Glomerular visceral epithelial cell (primary cell): ENCODE measurements around the gene HABP4.
"Not testable (repeated sequence)": the region's sequence is repeated elsewhere in the genome, so short reads cannot be mapped to it uniquely, and the experiment has no call there.

Experiments used
- DNase-seq: peaks from one replicate; pipeline ENCODE4 v3.0.0-alpha.2; 2016; ENCODE audit errors: extremely low spot score

Gene HABP4

DNA sequence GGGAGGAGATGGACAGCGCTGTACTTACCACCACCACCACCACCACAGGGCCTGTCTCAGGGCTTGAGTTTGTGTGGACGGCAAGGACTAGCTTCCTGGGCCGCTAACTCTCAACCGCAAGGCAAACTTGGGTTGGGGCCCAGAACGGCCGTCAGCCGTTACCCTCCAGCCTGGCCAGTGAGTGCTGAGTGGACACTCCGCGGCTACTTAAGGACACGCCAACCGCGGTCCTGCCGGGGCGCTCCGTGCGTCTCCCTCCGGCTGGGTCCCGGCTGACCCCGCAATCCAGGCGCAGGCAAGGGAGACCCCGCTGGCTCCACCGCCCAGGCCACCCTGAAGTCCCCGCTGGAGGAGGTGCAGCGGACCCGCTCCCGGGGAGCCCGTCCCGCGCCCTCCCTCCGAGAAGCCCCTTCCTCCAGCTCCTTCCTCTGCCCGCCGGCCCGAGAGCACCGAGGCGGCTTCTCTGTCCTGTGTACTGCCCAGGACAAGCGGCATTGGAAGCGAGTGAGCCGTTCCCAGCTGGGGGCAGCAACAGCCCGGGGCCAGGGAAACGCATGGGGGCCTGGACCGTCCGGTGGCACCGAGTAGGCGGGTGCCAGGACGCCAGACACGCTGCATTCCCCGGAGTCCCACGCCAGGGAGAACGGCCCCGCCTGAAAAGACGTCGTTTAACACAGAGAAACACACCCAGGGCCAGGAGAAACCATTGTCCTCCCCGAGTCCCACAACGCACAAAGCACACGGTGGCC is 46.6 kb downstream of the HABP4 start:
- DNase-seq, result no peak

DNA sequence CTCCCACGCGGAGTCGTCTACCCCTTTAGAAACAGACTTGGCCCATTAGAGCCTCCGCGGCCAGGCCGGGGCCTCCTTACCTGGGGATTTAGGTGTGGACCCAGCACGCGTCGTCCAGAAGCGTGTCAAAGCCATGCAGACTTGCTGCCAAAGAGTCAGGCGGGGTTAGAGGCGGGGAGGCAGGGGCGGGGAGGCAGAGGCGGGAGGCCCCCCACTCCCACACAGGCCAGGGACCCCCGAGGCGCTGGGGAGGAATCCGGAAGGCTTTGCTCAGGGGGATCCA is 47.1 kb downstream of the HABP4 start:
- DNase-seq, result no peak

DNA sequence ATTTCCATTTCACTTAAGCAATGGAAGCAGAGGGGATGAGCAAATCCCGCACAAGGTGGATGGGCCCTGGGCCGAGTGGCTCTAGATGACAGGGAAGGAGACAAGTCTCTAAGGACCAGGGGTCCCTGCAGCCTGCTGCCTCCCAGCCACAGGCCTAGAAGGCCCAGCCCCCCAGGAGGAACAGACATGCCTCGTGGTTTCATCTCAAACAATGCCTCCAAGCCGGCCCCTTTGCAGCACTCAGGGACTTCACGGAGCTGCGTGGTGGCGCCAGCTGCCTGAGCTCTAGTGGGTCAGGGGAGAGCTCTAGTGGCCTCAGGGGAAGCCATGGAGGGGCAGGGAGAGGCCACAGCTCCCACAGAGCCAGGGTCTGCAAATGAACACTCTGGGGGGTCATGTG is 48.8 kb downstream of the HABP4 start:
- DNase-seq, result no peak

DNA sequence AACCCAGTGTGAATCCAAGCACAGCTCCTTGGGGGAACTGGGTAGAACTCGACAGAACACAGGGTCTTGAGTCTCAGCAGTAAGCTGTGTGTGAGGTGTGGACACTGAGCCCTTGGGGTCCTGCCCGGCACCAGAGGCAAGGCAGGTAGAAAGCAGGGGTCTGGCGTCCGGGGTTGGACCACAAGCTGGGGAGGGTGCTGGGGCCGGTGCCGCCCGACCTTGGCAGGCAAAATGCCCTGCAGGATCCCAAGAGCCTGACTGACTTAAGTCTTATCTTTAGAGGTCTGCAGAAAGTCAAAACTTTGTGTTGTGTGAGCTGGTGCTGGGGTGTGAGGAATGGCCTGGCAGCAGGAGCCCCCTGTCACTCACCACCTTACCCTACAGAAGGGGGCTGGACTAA is 49.3 kb downstream of the HABP4 start:
- no peak for DNase-seq

DNA sequence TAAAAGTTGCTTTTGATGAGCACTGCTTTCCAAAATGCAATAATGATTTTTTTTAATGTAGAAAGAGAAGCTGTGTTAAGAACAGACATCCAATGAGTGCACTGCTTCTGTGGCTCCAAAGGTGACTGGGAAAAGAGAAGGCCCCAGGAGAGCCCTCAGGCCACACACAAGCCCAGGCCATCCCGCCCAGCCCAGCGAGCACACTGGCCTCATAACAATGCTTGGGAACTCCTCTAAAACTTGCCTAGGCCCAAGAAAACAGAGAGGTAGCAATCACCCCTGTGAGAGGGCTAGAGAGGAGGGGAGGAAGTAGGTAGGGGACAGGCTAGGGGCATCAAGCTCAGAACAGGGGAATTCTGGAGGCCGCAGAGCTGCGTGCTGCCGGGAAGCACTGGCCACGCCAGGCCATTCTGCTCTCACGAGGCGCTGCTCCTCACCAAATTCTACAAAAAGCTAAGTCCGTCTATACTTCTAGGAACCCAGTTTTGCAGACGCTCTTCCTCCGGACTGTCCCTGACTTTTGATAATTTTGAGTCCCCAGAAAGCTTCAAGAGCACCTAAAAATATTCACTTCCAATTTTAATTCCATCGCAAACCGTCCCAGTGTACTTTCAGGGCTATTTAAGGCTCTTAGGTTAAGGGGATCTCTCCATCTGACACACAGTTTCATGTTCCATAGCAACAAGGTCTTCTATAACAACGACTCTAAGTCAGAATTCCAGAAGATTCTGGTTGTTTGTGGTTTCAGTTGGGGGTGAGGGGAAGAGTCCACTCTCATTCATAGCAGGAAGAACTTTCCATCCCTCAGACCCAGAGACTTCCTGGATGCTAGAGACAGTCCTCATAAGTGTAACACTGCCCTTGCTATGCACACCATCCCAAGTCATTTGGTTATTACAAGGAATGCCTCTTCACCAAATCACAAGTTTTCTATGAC is 51.0 kb downstream of the HABP4 start:
- DNase-seq, result no peak

DNA sequence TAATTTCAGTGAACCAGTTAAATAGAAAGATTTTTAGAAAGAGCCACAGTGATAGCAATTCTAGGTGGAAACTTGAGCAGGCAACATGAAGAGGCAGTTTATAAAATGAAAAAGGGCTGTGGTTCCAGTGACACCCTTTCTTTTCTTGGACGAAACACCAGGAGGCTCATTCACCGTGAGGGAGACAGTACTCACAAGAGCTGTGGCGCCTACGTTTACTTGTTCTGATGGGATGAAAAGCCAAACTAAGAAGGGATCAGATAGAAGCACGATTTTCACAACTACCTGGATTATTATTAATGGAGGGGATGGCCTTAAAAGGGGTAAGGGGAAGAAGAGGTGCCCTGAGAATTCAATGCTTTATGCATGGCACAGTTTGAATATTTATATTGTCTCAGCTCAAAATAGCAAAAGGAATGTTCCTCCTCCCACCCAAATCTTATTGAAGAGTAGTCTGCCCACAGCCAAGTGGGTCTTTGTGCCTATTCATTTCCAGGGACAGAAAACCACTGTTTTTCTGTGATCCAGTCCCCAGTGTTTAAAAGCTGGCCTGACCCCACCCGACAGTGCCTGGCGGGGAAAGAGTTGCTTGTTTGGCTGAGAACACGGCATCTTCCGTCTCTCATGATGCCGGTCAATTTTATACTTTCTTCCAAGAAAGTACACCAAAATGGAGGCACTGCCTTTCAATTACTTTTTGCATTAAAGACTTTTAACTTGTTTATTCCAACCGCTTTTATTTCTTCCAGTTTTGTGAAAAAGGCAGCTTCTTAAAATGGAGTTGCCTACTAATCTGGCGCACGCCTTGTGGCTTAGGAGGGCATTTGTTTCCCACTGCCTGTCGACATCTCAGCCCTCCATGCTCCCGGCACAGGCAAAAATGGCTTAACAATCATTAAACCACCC is 51.9 kb downstream of the HABP4 start:
- DNase-seq, result no peak

DNA sequence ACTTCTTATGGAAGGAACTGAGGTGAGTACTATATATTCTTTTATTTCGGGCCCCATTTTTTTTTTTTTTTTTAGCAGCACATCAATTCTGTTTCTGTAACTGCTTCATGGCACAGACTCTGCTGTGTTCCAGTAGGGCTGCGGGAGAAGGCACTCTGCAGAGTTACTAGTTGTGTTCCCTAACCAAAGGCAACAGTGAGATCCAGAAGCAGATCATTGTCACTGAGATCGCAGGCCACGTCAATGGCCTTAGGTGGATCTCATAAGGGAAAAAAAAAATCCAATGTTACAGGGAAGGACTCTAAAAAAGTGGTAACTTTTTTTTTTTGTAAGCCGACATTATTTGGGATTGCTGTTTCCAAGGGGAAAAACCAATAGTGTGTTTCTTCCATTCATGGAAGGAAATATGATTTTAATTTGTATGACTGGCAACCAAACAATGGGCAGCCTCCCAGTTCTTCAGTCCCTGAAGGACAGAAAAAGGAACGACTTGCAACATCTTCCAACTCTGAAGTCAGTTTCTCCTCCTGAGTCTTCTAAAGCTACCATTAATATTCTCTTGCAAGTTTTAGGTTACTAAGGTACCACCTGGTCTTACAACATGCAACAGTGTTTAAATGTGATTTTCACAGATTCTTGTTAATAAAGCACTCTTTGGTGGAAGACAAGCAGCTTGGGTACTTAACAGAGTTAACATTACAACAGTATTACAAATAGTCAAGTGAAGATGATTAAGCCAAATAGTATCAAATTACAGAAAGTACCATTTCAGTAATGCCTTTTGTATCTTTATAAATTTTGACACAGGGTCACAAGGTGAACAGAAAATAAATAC is 52.8 kb downstream of the HABP4 start:
- no peak for DNase-seq

DNA sequence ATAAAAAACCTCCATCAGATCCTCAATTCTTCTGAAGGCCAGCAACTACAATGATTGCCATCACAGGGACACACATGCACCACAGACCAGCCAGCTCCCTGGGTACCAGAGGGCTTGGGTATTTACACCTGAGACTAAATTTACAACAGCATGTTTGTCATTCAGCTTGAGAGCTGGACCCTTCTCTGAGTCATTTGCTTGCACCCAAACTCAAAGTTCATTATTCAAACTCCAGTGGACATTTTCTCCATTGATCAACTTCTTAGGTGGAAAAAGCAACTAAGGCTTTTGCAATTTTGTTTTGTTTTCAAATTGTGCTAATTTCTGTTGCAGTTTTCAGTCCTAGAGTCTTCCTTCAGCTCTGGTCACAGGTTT is 53.4 kb downstream of the HABP4 start:
- DNase-seq, result not testable (repeated sequence)

DNA sequence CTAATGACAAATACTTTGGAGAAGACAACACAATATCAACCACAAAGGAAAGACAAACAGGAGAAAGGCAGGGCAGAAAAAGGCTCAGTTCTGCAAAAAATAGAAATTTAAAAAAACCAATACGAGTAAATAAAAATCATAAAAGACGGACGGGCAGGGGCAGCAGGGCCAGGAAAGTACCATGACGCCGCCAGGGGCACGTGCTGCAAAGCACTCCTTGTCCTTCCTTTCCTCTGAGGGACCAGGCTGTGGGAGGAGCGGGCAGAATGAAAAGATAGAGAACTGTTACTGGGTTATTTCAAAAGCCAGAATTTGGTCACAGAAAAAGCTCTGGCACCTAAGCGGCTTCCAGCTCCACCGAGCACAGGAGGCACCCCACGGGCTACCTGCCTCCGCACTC is 53.9 kb downstream of the HABP4 start:
- DNase-seq, result no peak

DNA sequence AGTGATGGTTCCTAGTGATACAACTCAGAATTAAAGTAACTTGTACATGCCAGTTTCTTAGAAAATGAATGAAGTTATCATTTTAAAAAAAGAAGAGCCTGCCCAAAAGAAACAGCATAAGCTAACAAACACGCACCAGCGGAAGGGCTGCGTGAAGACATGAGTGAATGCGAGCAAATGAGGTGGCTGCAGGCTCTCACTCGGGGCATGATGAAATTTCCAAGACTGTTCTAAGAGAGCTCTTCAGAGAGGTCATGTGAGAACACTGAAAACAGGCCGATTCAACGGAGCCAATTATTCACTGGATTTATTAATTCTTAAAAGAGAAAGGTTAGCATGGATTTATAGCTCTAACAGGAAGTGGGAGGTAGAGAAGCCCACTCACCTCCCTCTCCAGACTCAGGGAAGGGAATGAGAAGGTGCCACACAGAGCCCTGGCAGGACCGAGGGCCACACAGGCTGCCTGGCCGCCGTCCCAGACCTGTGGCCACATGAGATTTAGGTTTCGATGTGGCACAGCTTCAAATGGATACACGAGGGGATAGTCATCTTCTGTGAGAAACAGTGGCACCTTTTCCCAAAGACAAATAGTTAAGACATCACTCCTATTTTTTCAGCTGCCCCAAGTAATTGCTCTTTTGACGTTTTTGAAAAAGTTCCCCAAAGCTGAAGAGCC is 55.5 kb downstream of the HABP4 start:
- DNase-seq, result no peak

DNA sequence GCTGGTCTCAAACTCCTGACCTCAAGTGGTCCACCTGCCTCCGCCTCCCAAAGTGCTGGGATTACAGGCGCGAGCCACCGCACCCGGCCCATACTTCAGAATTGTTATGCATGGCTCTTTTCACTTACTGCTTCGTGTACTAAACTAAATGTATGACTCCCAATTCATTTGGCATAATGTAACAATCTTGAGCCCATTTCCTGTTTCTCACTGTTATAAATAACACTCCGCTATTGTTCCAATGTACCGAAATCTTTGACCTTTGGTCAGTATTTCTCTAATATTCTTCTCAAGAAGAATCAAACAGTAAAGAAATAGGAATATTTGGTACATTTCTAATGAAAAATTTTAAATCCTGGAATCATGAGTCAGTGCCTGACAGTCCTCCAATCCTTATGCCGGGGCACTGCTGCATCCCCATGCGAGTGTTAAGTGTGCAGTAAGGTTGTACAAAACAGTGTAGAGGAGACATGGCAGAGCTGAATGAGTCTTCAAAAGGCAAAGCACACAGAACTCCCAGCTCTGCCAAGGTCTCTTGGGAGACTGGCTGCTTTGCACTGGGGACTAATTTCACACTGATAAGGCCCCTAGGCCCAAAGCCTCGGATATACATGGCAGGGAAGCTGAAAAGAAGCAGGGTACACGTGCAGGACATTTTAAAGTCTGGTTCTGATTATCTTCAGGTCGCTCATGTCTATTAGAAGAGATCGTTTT is 58.4 kb downstream of the HABP4 start:
- no peak for DNase-seq

DNA sequence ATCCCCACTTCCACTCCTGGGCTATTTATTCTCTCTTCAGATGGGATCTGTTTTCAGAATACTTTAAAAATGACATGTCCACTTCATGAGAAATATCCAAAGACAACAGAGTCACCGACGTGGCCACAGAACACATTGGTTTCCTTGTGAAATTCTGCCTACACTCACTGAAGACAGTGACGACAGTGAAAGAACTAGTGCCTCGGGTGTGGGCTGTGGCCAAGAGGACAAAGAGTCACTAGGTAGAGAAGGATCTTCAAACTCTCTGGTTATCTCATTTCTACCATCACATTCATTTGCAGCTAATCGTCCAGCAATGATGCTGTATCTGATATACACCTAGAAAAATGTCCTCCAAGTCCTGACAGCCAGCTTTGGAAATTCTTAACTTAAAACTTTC is 59.1 kb downstream of the HABP4 start:
- DNase-seq, result no peak

DNA sequence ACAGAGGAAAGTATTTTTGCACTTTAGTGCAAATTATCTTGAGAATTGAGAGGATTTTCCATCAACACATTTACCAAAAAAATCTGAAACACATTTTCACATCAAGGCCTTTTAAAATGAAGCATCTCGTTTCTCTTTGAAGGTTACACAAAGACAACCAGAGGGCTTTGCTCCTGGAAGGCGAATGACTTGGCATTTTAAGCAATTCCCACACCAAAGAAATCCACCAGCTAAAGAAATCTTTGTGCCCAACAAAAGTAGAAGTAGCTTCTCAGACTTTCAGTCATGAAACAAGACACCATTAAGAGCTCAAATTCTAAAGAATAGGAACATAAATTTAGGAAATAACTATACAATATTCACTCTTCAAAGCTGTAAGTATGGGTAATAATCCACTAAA is 59.9 kb downstream of the HABP4 start:
- DNase-seq, result no peak

DNA sequence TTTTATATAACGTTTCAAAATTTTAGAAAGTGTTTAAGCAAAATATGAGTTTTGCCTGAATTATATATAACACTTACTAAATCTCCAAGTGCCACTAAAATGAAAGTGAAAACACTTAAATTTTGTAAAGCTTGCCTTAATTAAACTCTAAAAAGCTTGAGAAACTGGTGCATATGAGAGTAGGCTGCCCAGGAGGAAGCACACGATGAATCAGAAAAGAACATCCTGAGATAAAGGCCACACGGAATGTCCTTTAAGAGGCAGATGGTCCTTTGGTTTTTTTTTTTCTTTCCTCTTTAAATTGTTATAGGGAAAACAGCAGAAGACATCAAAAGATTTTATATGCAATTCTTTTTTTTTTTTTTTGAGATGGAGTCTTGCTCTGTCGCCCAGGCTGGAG is 60.3 kb downstream of the HABP4 start:
- DNase-seq, result no peak

DNA sequence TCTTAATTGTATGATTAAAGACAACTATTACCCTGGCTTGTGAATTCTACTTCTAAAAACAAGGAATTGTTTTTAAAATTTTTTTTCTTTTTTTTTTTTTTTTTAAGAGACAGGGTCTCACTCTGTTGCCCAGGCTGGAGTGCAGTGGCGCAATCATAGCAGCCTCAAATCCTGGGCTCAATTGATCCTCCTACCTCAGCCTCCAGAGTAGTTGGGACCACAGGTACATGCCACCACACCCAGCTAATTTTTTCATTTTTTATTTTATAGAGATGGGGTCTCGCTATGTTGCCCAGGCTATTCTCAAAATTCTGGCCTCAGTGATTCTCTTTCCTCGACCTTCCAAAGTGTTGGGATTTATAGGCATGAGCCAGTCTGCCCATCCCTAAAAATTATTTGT is 62.3 kb downstream of the HABP4 start:
- no peak for DNase-seq

DNA sequence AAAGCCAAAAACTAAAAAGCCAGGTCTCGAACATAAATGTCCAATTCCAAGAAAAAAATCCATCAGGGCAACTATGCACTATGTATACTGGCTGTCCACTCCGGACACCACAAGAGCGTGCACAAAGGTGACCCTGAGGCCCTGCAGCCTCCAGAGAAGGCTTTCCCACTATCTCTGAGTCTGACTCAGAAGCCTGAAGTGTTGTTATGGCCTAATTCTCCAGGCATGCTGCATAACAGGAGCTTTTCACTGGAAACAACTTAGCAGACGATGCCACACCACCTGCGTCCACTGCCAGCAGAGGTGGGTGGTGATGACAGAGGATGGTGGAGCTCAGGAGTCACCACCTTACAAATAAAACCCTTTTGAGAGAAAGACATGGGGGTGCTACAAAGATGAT is 63.7 kb downstream of the HABP4 start:
- DNase-seq, result peak; percentile 13

DNA sequence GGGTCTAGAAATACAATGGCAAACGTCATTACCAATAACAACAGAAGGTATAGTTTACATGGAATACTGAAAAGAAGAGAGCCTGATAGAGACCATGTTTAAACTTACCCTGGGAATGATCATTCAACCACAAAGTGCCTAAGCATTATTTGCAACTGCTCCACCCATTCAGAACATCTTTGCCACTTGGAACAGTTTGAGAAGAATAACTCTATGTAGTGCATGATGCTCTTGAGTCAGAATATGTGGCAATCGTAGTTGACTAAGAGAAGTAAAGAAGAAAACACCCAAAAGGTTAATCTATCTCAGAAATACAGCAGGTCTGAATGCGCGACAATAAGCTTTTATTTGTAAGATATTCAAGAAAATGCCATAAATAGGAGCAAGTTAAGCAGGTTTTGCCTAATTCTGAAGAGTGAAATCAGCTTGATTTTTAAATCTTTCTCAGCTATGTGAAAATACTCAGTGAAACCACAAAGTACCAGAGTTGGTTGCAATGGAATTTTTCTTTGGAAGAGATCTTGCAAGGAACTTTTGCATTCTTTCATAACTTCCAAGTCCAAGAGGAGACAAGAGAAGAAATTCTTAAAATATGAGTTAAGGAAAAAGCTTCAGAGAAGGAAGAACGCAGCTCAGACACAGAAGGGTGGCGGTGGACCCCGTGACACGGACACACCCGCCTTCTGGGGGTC is 64.3 kb downstream of the HABP4 start:
- DNase-seq, result no peak

DNA sequence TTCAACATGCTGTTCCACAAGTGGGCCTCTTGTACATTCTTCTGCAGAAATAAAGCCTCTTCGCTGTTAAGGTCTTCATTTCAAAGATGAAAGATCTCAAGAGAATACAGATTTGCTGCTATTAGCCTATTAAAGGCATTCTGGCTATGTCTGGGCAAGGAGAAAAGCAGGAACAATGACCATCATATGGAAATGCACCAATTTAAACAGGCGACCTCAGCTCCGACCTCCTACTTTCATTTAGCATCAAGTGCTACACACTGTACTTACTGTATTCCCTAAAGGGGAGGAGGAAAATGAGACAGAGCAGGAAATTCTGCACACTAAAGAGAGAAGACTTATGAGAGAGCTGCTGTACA is 64.8 kb downstream of the HABP4 start:
- DNase-seq, result no peak

DNA sequence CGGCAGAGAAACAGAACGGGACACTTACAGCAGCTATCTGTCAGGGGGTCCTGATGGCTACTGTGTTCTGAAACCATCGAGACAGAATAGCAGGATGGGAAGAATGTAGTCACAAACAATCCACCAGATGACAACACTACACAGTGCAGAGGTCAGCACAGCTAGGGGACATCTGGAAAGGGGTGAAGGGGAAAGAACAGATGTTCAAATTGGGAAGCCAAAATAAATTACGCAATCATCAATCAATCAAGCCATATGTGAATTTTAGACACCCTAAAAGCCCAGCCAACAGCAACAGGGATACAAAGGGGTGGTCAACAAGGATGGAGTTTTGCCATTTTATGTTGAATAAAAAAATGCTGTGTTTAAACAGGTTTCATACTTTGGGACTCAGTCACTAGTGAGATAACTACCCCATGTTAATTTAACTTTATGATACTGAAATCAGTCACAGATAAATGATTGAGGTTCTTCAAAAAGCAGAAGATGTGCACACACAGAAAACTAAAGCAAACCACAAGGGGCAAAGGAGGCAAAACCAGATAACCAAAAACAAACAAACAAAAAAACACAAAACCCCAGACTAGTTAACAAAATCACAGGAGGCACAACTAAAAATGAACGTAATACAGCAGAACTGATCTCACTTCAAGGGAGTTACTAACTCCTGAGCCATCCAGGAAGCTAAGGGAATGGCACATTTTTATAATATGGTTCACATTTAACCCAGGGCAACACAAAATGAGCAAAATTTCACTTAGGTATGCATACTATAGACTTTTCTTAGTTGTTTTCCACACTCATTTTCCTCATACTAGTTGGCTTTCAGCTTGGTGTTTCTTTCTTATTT is 65.9 kb downstream of the HABP4 start:
- no peak for DNase-seq
